Thymus (tissue), 11 donors: ENCODE data around the gene RTF1. TPM values are rescaled to one million over a fixed set of nuclear protein-coding genes. Genes with fewer than 3 reads are reported as not detected.

ENCODE experiments used
- DNase-seq, 9 donors: peaks; one replicate each; pipeline ENCODE4 v3.0.0-alpha.2; 2013; ENCODE audit warnings: low spot score in 9 of 9, low read depth in 6 of 9, missing footprints in 1 of 9
- H3K27ac ChIP-seq, 2 donors: one replicate each; pipeline ENCODE4 v1.5.1; 2013; ENCODE audit warnings: control low read depth in 1 of 2, low read depth in 1 of 2, low read length in 1 of 2, mild to moderate bottlenecking in 1 of 2, moderate library complexity in 1 of 2
- H3K27me3 ChIP-seq, 2 donors: one replicate each; pipeline ENCODE4 v1.5.1; 2013; ENCODE audit warnings: low read length in 1 of 2; ENCODE audit not compliant: control insufficient read depth in 2 of 2, insufficient read depth in 1 of 2
- H3K36me3 ChIP-seq, 2 donors: one replicate each; pipeline ENCODE4 v1.5.1; 2013; ENCODE audit warnings: low read length in 1 of 2, mild to moderate bottlenecking in 1 of 2, moderate library complexity in 1 of 2; ENCODE audit not compliant: control insufficient read depth in 2 of 2, insufficient read depth in 2 of 2
- H3K4me1 ChIP-seq, 2 donors: one replicate each; pipeline ENCODE4 v1.5.1; 2013; ENCODE audit warnings: low read length in 2 of 2; ENCODE audit not compliant: control insufficient read depth in 2 of 2, insufficient read depth in 2 of 2
- H3K4me3 ChIP-seq, 2 donors: one replicate each; pipeline ENCODE4 v1.5.1; 2013; ENCODE audit warnings: low read length in 2 of 2, control low read depth in 1 of 2, mild to moderate bottlenecking in 1 of 2
- H3K9me3 ChIP-seq, 2 donors: one replicate each; pipeline ENCODE4 v1.5.1; 2013; ENCODE audit warnings: low read length in 1 of 2, mild to moderate bottlenecking in 1 of 2; ENCODE audit not compliant: control insufficient read depth in 2 of 2, insufficient read depth in 1 of 2
- WGBS: extraction: QIAGEN DNeasy Blood & Tissue Kit; methylation state at CpG from one replicate; pipeline ENCODE4 v1.1.7; 2013; 5-methylcytosine and 5-hydroxymethylcytosine counted together
- polyA plus RNA-seq: library from polyadenylated mRNA; stranded (reverse); fragments of 200-250 nt; gene quantifications from one replicate; pipeline ENCODE4 v1.2.3, GENCODE V29; 2013
- total RNA-seq: library from RNA; stranded (reverse); fragments of 120-200 nt; gene quantifications from one replicate; pipeline ENCODE4 v1.2.4, GENCODE V29; 2013
- donor health status: healthy.

RTF1 gene
- total and polyA plus RNA-seq, 2 donors, result 15.3 to 19.0 TPM

DNA sequence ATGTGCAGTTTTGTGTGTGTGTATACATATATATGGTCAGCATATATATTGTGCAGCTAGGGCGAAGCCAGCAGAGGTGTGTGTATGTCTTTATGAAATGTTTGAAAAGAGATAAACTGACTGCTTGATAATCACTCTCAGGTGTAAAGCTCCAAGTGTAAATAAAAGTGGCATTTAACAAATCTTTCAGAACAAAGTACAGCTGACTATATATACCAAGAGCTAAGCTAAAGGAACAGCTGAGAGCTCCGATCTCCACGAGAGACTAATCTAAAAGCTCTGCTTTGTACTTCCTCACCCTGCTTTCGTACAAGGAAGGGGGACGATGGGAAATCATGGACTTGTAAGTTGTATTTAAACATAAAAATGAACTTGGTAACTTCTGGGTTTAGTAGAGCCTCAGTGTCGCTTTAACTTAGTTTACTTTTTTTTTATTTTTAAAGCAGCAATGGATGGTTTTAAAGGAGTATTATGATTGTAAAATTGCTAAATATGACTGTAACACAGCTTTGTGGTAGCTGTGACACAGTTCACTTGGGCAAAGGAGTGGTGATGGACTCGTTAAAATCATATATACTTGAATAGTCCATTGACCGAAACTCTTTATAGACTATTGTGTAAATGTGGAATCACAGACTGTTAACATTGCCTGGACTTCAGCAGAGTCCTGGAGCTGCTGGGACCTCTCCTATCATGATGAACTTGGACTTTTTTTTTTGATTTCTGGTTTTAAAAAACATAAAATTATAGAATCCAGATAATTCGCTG lies 65.4 kb downstream of the RTF1 start:
- WGBS, result 97% methylated on average over 9 of the region's 9 CpGs
- no peak overlapping the region for H3K4me3 ChIP-seq
- H3K27ac ChIP-seq, result no peak overlapping the region
- peaks cover 0 to 3% of the 10 kb centered on the region in 2 donors for H3K9me3 ChIP-seq
- no peak for DNase-seq
- peaks cover 0 to 3% of the 10 kb centered on the region in 2 donors for H3K27me3 ChIP-seq
- H3K36me3 ChIP-seq, result peaks cover 29 to 48% of the 10 kb centered on the region in 2 donors
- H3K4me1 ChIP-seq, result no peaks in the 10 kb centered on the region

DNA sequence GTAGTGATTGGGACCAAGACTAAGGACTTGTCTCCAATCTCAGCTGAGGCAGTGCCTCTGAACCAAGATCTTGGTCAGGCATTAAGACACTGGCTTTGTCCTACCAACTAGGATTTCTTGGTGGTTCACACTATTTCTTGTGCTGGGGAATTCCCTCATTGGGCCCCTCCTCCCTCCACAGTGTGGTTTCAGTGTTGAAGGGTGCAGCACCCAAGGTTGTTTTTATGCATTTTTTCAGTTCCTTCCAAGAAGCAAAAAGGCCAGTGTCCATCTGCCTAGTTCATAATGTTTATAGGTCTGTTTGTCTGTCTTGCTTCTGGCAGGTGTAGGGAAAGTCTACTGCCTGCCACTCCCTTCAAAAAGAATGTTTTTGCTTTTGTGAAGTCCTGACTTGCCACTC lies 66.2 kb downstream of the RTF1 start:
- H3K4me3 ChIP-seq, result no peak overlapping the region
- H3K4me1 ChIP-seq, result no peaks in the 10 kb centered on the region
- peaks cover 0 to 3% of the 10 kb centered on the region in 2 donors for H3K27me3 ChIP-seq
- no peak for DNase-seq
- peaks cover 29 to 40% of the 10 kb centered on the region in 2 donors for H3K36me3 ChIP-seq
- peaks cover 0 to 3% of the 10 kb centered on the region in 2 donors for H3K9me3 ChIP-seq
- no peak overlapping the region for H3K27ac ChIP-seq

DNA sequence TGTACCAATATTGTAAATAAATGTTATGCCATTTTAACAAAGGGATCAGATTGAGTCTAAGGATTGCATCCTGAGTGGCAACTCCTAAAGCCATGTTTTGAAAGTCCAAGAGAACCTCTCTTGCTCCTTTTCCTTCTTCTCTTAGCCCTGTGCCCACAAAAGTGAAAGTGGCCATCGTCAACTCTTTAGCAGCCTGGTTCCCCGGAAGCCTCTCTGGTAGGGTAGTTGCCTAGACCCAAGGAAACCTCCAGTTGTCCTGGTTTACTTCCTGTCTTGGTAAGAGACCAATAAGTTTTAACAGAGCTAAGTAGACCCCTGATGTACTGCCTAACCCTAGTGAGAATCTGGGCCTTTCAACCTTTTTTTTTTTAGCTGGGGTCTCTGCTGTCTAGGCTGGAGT lies 66.6 kb downstream of the RTF1 start:
- H3K9me3 ChIP-seq, result peaks cover 0 to 3% of the 10 kb centered on the region in 2 donors
- no peaks in the 10 kb centered on the region for H3K4me1 ChIP-seq
- no peak for DNase-seq
- 98% methylated on average over 2 of the region's 2 CpGs for WGBS
- H3K36me3 ChIP-seq, result peaks cover 25 to 36% of the 10 kb centered on the region in 2 donors
- H3K27me3 ChIP-seq, result peaks cover 0 to 3% of the 10 kb centered on the region in 2 donors
- no peak overlapping the region for H3K4me3 ChIP-seq
- no peak overlapping the region for H3K27ac ChIP-seq

DNA sequence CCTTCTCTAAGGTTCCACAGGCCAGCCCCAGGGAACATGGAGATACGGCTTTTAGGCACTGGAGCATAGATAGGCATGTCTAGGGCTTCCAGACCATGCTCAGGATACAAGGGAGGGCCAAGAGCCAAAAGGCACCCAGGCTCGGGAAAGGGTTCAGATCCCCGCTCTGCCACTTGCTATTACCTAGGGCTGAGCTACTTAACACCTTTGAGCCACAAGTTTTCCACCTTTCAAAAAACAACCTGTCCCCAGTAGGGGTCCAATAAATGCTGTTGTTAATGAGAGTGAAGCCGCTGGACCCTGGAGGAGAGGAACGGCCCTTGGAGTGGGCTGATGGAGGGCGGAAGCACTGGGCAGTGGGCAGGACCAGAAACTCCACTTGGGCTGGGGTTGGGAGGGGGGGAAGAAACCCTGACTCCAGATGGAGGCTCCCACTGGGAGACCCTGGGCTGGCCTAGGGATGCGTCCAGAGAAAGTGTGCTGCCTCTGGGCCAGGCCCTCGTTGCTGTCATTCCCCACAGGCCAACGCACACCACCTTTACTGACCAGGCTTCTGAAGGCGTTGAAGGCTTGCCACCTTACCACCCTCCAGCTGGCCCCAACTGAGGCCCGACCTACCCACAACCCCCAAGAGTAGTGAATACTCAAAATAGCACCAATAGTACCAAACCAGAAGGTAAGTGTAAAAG lies 68.2 kb downstream of the RTF1 start:
- no peak overlapping the region for H3K27ac ChIP-seq
- no peak for DNase-seq
- WGBS, result 92% methylated on average over 11 of the region's 11 CpGs
- H3K4me3 ChIP-seq, result no peak overlapping the region
- H3K9me3 ChIP-seq, result peaks cover 0 to 3% of the 10 kb centered on the region in 2 donors
- H3K4me1 ChIP-seq, result no peaks in the 10 kb centered on the region
- peaks cover 13 to 21% of the 10 kb centered on the region in 2 donors for H3K36me3 ChIP-seq
- H3K27me3 ChIP-seq, result peaks cover 0 to 3% of the 10 kb centered on the region in 2 donors

DNA sequence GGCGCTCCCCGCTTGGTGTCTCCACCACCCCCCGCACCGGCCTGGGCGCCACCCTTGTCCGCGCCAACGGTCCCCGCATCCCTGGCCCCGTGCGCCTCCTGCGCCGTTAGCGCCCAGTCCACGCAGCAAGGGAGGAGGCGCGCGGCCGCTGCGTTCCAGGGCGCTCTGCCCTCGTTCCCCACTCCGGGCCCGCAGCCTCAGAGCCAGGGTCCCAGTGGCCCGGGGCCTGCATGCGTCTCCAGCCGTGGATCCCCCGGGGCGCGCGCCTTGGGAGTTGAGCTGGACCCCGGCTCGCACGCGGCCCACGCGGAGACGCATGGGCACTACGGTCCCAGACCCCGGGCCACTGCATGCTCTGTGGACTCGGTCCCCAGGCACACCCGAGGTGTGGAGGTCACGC lies 69.4 kb downstream of the RTF1 start:
- Histone ChIP-seq H3K4me3 (no peak overlapping the region), H3K9me3 (peaks cover 0 to 3% of the 10 kb centered on the region in 2 donors), H3K27ac (no peak overlapping the region), H3K27me3 (peaks cover 0 to 13% of the 10 kb centered on the region in 2 donors), H3K4me1 (no peaks in the 10 kb centered on the region), H3K36me3 (peaks cover 2 to 9% of the 10 kb centered on the region in 2 donors)
- WGBS, result 91% methylated on average over 43 of the region's 43 CpGs
- DNase-seq, result no peak

DNA sequence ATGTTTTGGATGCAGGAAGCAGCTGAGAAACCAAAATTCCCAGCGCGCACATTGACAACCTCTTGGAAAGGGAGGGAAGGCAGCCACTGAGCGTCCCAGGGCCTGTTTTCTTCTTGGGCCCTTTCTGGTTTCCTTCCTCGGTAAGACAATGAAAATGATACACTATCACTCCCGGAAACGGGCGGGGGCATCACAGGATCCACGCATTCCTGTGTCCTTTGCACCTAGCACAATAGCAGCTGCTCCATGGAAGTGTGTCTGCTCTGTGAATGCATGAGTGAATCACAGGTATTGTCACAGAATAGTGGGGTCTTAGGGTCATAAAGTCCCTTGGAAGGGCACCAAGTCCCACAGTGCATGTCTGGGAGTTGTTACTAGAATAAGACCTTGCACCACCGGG lies 70.5 kb downstream of the RTF1 start:
- Histone ChIP-seq H3K27ac (no peak overlapping the region), H3K36me3 (peaks cover 0 to 4% of the 10 kb centered on the region in 2 donors), H3K4me1 (no peaks in the 10 kb centered on the region), H3K4me3 (no peak overlapping the region), H3K27me3 (peaks cover 0 to 24% of the 10 kb centered on the region in 2 donors), H3K9me3 (peaks cover 0 to 3% of the 10 kb centered on the region in 2 donors)
- no peak for DNase-seq
- WGBS, result 89% methylated on average over 9 of the region's 9 CpGs

DNA sequence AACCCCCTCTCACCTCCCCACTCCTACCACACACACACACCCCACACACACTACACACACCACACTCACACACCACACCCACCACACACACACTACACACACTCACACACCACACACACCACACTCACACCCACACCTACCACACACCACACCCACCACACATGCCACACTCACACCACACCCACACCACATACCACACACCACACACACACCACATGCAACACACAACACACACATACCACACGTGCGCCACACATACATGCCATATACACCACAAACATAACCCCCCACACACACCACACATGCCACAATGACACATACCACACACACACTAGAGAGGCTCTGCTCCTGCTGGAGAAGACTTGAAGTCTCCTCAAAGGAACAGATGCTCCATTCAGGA lies 70.9 kb downstream of the RTF1 start:
- WGBS, result 94% methylated on average over 2 of the region's 2 CpGs
- Histone ChIP-seq H3K4me3 (no peak overlapping the region), H3K27ac (no peak overlapping the region), H3K36me3 (no peaks in the 10 kb centered on the region), H3K27me3 (peaks cover 4 to 28% of the 10 kb centered on the region in 2 donors), H3K9me3 (peaks cover 0 to 3% of the 10 kb centered on the region in 2 donors), H3K4me1 (peaks cover 0 to 4% of the 10 kb centered on the region in 2 donors)
- no peak for DNase-seq

DNA sequence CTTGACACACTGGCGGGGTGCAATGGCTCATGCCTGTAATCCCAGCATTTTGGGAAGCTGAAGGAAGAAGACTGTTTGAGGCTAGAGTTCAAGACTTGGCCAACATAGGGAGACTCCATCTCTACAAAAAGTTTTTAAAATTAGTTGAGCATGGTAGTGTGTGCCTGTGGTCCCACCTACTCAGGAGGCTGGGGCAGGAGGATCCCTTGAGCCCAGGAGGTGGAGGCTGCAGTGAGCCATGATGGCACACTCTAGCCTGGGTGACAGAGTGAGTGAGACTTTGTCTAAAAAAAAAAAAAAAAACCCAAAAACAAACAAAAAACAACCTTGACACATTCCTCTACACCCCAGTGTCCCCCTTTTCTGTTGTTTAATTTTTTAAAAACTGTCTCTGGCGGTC lies 72.7 kb downstream of the RTF1 start:
- Histone ChIP-seq H3K36me3 (no peaks in the 10 kb centered on the region), H3K27ac (no peak overlapping the region), H3K4me1 (peaks cover 8 to 16% of the 10 kb centered on the region in 2 donors), H3K9me3 (peaks cover 0 to 6% of the 10 kb centered on the region in 2 donors), H3K4me3 (no peak overlapping the region), H3K27me3 (peaks cover 18 to 44% of the 10 kb centered on the region in 2 donors)
- 98% methylated on average over 2 of the region's 2 CpGs for WGBS
- DNase-seq, result no peak

DNA sequence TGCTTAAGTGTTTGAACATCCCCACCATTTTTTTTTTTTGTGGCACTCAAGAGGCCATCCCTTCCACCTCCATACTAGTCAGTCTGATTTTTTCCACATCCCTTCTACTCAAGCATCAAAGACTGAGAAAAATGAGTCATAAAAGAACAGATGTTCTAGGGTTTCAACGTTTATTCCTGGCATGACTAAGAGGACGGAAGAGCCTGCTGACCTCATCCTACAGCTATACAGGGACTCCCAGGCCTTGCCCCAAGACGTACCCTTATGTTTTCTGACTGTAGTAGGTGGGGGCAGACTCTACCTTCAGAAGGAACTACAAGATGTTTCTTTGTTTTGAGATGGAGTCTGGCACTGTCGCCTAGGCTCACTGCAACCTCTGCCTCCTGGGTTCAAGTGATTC lies 73.5 kb downstream of the RTF1 start:
- Histone ChIP-seq H3K9me3 (peaks cover 0 to 9% of the 10 kb centered on the region in 2 donors), H3K4me1 (peaks cover 15 to 23% of the 10 kb centered on the region in 2 donors), H3K27ac (no peak overlapping the region), H3K4me3 (no peak overlapping the region), H3K27me3 (peaks cover 25 to 51% of the 10 kb centered on the region in 2 donors), H3K36me3 (no peaks in the 10 kb centered on the region)
- WGBS, result 42% methylated on average over 4 of the region's 4 CpGs
- DNase-seq, result no peak
